CD4-positive, alpha-beta T cell treated with Interferon alpha-2 for 1 hour (primary cell): ENCODE data around the gene CELA2A.
"Not testable (repeated sequence)": the region's sequence is repeated elsewhere in the genome, so short reads cannot be mapped to it uniquely, and the experiment has no call there.

Source experiments
- DNase-seq, 2 donors: peaks; one replicate each; pipeline ENCODE4 v3.0.0-alpha.2; 2020 to 2022

Gene CELA2A

GRCh38 chr1:15471067-15471466, 14.5 kb downstream of the CELA2A start:
- DNase-seq = not testable (repeated sequence)

DNA sequence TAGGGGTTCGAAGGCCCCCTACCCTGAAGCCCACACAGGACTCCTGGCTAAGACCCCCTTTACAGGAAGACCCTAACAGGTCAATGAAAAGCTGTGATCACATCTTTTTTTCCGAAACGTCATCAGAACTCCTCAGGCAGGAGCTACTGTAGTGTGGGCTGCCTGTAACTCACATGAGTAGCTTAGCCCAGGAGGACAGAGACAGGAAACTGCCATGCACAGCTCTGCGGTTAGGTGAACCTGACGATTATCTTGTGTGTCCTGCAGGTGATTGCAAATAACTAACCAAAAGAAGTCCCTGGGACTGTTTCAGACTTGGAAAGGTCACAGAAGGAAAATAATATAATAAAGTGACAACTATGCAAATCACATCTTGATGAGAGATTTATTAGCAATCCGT, 15.2 kb downstream of the CELA2A start:
- DNase-seq = peak in 1 of 2 donors; percentile 2

- no peak for DNase-seq
These were observed 16.1 kb downstream of the CELA2A start for GRCh38 chr1:15472587-15472986.

GRCh38 chr1:15475752-15476314, 19.3 kb downstream of the CELA2A start, which contains the start of gene CELA2B:
TSS of gene CELA2B (plus strand) at chr1:15476104. CDS start at chr1:15476126, 22 bp downstream.
- DNase-seq = no peak

DNA sequence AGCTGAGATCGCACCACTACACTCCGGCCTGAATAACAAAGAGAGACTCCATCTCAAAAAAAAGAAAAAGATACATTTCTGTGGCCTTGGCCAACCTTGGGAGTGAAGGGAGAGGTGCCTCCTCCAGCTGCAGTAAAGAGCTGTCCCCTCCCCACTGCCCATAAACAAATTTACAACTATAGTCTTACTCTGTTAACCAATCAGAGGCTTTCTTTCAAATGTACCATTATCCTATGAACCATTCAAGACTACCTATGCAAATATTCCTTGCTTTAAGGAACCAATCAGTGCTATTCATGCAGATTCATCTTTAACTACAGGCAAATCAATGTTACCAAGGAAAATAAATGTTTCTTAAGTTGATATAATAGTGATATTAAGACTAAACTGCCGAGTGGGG, 20.4 kb downstream of the CELA2A start:
- no peak for DNase-seq

DNA sequence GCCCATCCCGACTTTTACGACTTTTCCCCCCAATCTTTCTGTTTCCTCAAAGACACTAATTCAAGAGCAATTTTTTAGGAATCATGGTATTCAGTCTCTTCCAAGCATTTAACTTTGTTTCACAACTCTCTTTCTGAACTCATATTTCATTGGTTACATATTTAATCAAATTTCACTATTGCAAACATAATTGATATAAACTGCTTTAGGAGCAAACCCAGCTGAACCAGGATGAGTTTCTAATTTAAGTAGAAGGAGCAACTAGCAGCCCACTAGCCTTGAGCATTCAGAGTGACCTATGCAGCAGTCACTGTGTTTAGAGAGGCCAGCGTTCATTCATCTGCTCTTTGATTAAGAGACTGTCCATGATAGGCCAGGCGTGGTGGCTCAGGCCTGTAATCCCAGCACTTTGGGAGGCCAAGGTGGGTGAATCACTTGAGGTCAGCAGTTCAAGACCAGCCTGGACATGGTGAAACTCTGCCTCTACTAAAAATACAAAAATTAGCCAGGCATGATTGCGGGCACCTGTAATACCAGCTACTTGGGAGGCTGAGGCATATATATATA, 21.2 kb downstream of the CELA2A start:
- no peak for DNase-seq

- DNase-seq = no peak
These were observed 23.3 kb downstream of the CELA2A start for GRCh38 chr1:15479654-15480347.

DNA sequence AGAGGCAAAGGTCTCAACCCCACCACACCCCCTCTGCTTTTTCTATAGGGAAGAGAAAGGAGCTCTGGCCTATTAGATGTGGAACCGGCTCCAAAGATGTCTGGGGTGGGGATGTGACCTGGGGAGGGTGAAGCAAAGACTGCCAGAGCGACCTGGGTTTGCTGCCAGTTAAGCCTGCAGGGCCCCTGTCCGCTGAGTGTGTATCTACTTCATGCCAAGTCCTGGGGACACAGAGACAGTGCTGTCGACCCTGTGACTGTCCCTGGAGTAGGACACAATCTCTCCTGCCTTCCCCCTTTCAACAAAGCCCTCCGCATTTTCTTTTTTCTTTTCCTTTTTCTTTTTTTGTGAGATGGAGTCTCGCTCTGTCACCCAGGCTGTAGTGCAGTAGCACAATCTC, 25.9 kb downstream of the CELA2A start:
- not testable (repeated sequence) for DNase-seq

GRCh38 chr1:15482983-15483543, 26.5 kb downstream of the CELA2A start:
- DNase-seq = not testable (repeated sequence)

DNA sequence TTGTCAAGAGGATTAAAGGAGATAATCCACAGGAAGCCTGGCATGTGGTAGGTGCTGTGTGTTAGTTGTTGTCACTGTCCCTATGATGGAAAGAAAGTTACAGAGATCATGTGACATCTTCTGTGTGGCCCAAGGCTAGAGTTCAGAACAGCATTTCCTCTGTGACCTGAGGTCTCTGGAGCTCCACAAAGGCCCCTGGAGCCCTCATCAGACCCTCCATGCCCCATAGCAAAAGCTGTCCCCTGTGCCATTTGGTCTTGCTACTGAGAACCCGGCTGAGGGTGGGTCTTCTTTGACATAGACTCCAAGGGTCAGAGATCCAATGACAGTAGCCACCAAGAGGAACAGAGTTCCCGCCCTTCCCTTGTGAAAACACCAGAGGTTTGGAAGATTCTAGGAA, 27.4 kb downstream of the CELA2A start:
- no peak for DNase-seq

GRCh38 chr1:15484443-15484842, 27.9 kb downstream of the CELA2A start:
- not testable (repeated sequence) for DNase-seq

GRCh38 chr1:15485636-15486035, 29.1 kb downstream of the CELA2A start:
- no peak for DNase-seq

GRCh38 chr1:15486844-15487610, 30.5 kb downstream of the CELA2A start:
- DNase-seq = not testable (repeated sequence)

- no peak for DNase-seq
These were observed 31.8 kb downstream of the CELA2A start for GRCh38 chr1:15488371-15488770.

DNA sequence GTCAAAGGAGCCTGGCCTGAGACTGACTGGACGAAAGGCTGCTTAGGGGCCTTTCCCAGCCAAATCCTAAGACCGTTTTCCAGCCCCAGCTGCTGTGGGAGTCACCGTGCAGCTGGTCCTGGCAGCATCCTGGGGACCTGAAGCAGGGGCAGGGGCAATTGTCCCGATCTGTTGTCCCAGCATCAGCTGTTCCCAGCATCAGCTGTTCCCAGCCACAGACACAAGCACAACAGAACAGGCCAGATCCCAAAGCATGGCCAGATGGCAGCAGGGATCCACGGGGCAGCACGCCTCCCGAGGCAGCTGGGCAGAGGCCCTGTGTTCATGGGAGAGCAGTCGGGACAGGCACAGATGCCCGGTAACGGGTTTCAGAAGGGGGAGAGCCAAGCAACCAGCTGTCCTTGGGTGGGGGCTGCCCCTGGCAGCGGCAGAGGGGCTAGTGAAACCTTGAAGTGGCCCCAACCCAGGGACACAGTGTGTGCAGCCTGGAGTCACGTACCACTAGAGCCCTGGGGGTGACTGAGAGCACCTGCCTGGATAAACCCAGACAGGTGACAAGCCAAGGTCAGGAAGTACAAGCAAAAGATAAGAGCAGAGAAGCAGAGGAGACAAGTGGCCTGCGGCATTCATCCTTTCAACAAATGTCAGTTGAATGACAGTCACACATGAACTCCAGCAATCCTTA, 32.7 kb downstream of the CELA2A start:
- no peak for DNase-seq

DNA sequence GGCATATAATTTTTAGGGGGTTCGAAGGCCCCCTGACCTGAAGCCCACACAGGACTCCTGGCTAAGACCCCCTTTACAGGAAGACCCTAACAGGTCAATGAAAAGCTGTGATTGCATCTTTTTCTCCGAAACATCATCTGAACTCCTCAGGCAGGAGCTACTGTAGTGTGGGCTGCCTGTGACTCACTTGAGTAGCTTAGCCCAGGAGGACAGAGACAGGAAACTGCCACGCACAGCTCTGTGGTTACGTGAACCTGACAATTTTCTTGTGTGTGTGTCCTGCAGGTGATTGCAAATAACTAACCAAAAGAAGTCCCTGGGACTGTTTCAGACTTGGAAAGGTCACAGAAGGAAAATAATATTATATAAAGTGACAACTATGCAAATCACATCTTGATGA, 34.5 kb downstream of the CELA2A start:
- not testable (repeated sequence) for DNase-seq

- no peak for DNase-seq
These were observed 36.1 kb downstream of the CELA2A start for GRCh38 chr1:15492596-15492995.

DNA sequence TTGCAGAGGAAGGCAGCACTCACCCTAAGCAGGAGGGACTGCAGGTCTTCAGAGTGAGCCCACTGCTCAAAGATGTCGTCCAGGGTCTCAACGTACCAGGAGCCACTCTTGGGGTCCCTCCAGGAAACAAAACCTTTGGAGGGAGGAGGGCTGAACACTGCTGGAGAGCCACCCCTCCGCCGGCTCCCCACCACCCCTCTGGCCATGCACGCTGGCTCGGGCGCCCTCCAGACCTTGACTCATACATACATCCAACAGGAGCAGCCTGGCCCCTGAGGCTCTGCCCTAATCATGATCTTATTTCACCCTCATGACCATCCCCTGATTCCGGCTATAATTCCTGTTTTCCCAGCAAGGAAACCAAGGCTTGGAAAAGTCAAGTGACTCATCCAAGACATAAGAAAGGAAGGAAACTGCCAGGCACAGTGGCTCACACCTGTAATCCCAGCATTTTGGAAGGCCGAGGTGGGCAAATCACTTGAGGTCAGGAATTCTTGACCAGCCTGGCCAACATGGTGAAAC, 37.4 kb downstream of the CELA2A start:
- DNase-seq = no peak

- DNase-seq = no peak
These were observed 43.9 kb downstream of the CELA2A start for GRCh38 chr1:15500184-15501178.

DNA sequence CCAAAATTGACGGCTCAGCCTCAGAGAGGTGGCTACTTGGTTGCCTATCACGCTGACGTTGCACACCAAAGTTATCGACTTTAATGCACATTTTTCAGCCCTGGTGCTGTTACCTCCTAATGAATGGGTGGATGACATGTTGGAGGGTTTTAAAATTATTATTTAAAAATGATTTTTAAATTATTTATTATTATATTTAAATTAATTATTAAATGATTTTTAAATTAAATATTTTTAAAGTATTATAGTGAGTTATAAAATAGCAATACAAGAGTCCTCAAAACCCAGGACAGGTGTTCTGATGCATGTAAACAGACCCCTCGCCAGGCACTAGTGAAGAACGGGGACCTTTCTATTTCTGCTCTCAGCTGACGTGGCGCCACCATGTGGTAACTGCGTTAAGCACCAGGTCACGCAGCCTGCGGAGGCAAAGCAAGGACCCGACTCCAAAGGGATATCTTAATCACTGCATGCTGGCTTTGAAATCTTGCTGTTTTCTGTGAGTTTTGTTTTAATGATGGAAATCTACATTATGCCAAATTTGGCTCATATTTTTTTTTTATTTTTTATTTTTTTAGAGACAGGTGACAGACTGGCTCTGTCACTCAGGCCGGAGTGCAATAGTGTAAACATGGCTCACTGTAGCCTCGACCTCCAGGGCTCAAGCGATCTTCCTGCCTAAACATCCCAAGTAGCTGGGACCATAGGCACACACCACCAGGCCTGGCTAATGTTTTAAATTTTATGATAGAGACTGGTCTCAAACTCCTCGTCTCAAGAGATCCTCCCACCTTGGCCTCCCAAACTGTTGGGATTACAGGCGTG, 44.9 kb downstream of the CELA2A start:
- peak; percentile 41 to 54 for DNase-seq
